Activated CD8-positive, alpha-beta memory T cell treated with anti-CD3 and anti-CD28 coated beads, Interleukin-2, amount 50 U/mL, for 24 hours (primary cell): Measurements from ENCODE around the gene SEPTIN12.
"Not testable (repeated sequence)": the region's sequence is repeated elsewhere in the genome, so short reads cannot be mapped to it uniquely, and the experiment has no call there.

Experiments used
- DNase-seq: peaks from one replicate; pipeline ENCODE4 v3.0.0-alpha.2; 2020; ENCODE audit errors: extremely low read depth

The SEPTIN12 gene

DNA sequence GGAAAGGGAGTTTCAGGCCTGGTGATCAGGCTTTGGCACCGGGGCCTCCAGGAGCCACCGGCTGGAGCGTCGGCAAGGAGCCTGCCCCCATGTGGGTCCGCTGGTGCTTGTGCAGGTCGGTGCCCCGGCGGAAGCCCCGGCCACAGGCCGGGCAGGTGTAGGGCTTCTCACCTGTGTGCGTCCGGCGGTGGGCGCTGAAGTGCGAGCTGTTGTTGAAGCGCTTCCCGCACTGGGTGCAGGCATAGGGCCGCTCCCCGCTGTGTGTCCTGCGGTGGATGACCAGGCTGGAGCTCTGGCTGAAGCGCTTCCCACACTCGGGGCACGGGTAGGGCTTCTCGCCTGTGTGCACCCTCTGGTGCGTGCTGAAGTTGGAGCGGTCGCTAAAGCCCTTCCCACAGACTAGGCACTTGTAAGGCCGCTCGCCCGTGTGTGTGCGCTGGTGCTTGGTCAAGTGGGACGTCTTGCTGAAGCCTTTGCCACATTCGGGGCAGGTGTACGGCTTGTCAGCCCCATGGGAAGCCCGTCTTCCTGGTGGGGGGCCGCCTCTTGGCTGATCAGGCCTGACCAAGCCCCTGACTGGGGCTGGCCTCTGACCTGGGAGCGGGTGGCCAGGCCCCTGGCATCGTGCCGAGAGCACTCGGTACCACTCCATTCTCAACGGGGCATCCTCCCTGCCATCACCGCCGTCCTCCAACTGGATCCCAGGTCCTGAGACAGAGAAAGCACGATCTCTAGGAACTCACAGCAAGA, 35.6 kb downstream of the SEPTIN12 start:
- no peak for DNase-seq

DNA sequence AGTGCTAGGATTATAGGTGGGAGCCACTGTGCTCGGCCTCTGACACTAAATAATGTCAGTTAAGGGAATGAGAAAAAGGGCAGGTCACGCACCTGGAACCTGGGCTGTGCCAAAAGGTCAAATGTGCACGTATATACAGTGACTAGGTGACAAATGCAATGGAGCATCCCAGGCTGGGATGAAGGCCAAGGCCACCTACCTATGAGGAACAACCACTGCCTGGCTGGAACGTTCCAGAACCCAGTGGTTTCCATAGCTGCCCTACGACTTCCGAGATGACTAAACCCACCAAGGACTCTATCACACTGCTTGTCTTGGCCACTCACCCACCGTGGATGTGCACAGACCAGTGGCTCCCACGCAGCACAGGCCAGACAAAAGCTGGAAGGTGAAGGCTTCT, 37.2 kb downstream of the SEPTIN12 start:
- DNase-seq = no peak

DNA sequence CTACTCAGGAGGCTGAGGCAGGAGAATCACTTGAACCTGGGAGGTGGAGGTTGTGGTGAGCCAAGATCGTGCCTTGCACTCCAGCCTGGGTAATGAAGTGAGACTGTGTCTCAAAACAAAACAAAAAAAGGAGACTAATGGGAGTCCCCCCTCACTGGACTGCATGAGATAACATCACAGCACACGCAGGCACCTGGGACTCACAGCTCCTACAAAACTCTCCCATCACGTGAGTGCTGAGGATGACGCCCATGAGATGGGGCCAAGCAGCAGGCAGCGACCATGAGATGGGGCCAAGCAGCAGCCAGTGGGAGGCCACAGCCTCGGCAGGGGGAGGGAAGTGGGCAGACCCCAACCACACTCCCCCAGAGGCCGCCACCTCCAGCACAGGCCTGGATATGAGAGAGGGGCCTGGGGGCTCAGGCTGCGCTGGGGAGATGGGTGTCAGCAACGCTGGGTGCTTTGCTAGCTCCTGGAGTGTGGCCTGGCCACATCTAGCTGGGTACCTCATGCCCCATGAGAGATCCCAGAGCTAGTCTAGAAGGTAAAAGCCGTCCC, 38.4 kb downstream of the SEPTIN12 start:
- DNase-seq = no peak

DNA sequence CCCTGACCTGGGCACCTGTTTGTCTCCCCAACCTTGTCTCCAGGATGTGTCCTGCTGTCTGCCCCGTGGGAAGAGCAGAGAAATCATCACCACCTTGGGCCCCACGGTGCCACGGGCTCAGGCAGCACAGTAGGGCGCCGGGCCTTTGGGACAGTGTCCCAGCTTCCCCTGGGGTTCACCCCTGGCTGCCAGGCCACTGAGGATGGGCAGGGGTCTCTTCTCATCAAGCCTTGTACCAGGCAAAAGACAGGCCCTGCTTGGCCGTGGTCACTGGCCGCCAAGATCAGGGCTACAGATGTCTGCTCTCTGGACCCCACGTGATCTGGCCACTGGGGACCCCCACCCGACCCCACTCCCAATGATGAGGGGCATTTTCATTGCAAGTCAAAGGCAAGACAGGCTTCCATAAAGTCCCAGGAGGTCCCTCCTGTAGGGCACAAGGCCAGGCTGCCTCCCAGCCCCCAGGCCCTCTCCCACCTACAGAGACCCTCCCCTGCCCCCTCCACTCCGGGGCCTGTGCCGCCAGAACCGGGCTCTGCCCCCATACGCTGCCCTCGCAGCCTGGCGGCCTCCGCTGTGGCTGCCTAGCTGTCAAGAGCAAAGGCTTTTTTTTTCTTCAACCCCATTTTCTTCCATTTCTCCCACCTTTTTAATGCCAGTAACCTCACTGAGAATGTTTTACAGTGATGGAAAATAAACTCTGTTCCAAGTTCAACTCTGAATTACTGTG, 39.3 kb downstream of the SEPTIN12 start:
- DNase-seq = no peak

DNA sequence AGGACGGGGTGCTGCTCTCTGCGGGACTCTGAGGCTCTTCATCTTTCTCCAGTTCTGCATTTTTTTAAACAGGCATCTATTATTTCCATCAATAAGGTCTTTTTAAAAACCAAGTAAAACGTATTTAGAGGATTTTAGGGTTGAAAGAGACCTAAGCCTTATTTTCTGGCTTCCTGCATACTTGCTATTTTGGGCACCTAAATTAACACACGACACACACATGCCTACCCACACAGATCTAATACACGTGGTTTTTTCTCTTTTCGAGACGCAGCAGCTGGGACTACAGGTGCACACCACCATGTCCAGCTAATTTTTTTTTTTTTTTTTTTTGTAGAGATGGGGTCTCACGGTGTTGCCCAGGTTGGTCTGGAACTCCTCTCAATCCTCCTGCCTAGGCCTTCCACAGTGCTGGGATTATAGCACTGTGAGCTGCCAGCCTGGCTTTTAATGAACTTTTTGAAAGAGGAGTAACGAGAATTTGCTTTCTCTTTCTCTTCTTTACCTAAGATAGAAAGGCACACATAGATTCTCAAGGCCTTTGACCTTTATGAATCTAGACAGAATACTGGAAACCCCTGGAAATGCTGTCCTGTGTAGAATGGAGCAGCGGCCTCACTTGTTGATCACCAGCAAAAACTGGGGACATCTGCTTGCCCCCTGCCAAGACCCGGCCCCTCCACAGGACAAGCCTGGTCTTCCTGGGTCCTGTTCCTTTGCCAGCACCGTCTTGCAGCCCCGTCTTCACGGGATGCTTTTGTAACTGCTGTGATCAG, 40.1 kb downstream of the SEPTIN12 start:
- DNase-seq = no peak

DNA sequence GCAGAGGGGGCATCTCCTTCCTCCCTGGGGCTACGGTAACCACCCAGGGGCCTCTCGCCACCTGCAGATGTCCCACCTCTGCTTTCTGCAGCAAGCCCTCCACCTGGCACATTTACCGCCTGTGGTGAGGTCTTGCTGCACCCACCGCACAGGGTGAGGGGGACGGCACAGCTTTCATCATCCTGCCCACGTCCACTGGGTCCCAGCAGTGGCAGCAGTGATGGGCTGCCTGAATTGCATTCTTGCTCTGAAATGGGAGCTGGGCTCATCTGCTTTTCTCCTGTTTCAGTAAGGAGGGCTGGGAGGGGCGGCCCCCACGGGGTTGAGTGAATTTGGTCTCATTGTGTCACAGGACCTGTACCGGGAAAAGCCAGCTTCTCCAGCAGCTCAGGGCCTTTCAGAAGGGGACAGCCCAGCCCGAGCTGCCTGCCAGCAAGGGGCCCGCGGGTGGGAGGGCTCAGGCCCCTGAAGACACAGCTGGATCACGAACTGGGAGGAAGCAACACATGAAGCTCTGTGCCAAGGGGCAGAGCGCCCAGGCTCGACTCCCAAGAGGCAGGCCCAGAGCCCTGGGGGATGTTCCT, 41.1 kb downstream of the SEPTIN12 start:
- DNase-seq = no peak

DNA sequence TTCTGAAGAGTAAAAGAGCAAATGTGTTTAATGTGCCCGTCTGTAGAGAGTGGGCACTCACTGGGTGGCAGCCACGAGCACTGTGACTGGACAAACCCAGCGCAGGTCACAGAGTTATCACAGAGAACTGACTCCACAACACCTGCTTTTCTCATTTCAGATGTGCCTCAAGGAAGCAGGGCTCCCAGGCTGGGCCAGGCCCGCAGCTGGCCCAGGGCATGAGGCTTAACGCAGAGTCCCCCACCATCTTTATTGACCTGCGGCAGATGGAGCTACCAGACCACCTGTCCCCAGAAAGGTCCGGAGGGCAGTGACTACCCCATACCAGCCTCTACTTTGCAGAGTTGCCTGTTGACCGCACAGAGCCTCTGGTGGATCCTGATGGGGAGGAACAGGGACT, 41.9 kb downstream of the SEPTIN12 start:
- no peak for DNase-seq

DNA sequence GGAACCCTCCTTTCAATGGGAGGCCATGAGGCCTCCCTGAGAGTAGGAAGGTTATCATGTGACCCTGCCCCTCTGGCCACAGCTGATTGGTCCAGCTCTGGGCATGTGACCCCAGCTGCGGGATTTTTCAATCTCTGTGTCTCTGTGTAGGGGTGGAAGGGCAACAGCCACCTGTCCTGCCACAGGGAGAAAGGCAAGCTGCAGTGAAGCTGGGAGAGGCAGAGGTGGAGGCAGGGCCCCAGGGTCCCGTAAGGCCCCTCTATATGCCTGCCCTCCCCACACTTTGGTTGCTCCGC, 42.9 kb downstream of the SEPTIN12 start:
- DNase-seq = no peak

DNA sequence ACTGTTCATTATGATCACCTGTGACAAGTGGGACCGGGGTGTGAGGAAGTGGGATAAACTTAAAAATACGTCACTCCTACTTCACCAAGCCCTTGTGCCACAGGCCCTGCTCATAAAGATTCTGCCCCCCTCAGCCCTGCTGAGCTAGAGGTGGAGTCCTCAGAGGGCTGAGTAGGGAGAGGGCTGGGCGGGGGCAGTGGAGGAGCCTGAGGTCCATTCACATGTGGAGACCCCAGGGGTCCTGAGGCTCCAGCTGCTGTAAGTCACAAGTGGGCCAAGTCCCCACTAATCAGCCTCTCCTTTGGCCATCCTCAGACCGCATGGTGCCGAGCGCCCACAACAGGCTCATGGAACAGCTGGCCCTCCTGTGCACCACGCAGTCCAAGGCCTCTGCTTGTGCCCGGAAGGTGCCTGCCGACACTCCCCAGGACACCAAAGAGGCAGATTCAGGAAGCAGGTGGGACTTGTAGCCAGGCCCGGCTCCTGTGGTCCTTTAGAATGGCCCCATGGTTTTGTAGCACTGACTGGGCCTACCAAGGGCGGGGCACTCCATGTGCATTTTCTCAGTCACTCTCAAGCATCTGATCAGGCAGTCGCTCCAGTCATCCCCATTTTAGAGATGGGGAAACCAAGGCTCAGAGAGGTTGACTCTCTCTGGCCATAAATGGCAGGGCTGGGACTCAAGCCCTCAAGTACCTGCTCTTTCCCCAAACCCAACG, 43.4 kb downstream of the SEPTIN12 start:
- no peak for DNase-seq

DNA sequence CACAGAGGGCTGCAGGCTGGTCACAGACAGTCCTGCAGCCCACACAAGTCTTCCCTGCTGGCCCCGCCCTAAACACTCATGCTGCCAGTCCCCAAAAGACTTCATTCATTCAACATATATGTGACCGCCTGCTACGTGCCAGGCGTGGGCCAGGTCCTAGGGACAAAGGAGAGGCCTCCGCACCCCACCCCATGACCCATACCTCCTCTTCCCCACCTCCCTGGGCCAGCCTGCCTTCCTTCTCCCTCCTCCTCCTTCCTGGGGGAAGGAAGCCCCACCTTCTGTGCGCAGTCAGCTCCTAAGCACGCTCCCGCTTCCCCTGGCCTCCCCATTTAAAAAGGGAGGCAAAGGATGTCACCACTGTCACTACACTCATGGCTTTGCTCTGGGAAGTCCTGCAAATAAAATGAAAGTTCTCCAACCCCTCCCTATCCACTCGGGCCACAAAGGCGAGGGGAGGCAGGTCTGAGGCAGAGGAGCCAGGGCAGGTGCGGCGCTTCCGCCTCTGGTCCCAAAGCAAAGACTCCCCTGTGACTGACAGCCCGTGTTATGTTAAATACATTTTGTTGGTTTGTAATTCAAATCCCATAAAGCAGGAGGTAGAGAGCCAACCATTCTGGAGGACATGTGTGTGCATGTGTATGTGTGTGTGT, 44.8 kb downstream of the SEPTIN12 start:
- DNase-seq = no peak

DNA sequence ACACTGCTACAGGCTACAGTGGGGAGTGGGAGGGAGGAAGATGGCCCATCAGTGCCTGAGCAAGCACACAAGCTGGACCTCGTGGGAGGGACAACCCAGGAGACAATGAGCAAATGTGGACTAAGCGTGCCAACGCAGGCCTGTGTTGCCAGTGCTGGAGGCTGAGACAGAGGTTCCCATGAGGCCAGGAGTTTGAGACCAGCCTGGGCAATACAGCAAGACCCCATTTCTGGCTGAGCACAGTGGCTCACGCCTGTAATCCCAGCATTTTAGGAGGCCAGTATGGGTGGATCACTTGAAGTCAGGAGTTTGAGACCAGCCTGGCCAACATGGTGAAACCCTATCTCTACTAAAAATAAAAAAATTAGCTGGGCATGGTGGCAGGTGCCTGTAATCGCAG, 49.8 kb downstream of the SEPTIN12 start:
- not testable (repeated sequence) for DNase-seq

DNA sequence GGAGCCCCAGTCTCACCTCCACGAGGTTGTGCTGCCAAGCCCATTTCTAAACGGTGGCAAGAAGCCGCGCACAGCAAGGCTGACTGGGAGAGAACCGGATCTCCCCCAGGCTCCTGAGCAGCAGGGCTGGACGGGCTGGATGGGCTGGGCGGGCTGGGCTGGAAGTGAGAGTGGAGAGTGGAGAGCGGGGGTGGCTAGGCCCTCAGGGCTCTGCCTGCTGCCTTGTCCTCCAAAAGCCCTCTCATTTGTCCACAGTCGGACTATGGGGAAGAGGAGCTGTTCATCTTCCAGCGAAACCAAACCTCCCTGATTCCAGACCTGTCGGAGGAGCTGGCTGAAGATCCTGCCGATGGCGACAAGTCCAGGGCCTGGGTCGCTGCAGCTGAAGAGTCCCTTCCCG, 50.6 kb downstream of the SEPTIN12 start:
- no peak for DNase-seq

DNA sequence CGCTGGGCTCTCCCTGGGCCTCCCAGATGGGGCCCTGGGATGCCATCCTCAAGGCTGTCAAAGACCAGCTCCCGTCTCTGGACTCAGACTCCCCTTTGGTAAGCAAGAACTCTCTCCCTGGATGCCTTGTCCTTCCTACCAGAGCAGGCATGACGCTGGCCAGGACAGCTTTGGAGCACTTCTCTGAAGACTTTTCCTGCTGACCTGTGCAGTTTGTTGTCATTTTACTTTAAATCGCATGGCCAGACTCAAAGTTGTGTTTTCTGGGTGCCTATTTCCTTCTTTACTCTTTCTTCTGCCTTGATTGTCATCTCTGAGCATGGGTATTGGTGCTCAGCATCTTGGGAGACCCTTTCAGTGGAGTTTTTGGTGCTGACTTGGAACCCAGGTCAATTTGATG, 51.6 kb downstream of the SEPTIN12 start:
- no peak for DNase-seq

DNA sequence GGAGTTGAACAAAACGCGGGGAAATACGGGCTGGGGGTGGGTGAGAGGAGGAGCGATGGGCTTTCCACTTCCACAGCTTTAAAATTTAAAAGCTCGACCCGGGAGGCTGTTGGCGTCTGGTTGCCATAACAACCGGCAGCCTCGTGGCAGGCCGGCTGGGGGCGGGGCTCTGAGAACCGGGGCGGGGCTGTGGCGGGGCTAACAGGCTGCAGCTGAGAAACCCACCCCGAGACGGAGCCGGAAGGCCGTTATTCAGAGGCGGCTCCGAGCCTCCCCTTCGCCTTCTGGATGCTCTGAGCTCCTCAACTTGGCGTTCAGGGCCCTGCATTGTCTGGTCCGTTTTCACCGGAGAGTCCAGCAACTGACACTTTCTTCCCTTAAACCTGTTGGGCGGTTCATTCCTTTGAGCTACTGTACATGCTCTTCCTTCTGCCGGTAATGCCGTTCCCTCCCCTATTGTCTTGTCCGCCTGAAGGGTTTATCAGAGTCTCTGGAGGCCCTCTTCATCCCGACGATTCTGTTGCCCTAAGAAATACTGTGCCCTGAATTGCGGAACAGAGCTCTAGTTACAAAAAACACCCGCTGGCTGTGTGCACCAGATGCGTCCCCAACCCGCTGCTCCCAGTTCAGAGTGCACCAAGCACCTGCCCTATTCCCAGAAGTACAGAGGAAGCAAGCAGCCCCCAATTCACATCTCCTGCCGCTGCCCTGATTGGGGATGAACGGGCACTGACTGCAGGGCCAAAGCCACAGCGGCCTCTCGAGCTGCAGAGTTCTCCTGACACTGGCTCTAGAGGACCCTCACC, 53.2 kb downstream of the SEPTIN12 start:
- DNase-seq = peak; percentile 79

DNA sequence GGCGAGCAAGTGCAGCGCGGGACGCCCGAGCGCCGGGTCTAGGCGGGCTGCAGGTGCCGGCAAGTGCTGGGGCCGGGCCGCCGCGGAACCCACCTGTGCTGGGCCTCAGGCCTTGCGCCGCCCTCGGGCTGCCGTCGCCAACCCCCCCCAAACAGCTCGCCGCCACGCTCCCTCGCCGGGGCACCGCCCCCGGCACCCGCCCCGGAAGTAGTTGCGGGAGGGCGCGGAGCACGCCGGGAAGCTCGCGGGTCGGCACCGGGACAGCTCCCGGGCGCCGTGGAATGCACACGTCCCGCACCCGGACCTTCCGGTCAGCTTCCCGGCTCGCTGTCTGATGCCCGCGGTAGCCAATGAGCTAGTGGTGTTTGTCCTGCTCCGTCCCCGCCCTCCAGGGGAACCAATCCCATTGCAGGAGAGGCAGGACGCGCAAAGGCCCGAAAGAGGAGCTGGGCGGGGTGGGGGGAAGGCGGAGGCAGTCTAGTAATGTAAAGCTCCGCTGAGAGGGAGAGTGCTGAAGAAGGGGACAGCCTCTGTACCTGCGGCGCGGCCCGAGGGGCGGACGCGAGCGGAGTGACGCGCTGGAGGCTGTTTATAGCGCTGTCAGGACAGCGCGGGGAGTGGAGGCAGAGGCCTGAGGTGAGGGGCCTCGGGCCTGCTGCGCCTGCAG, 53.9 kb downstream of the SEPTIN12 start, which contains the start of the genes ANKS3 and DNAAF8:
Gene ANKS3 (minus strand): TSS at position 209 of the 667 bp plus-strand sequence. CDS start 4,122 bp downstream, outside the sequence.
Gene DNAAF8 (plus strand): TSS at position 475 of the 667 bp plus-strand sequence. CDS start 1,978 bp downstream, outside the sequence.
- peak; percentile 55 for DNase-seq

DNA sequence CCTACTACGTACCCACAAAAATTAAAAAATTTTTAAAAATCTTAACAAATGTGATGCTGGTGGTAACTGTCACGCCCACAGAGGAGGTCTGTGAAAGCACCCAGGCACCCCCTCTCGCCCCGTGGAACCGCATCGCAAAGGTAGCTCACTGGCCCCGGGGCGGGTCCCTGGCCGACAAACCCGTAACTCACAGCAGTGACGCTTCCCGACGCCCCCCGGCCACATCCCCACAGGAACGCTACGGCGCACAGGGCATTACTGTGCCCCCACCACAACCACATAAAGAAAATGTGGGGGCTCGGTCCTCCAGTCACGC, 54.4 kb downstream of the SEPTIN12 start:
- DNase-seq = no peak

DNA sequence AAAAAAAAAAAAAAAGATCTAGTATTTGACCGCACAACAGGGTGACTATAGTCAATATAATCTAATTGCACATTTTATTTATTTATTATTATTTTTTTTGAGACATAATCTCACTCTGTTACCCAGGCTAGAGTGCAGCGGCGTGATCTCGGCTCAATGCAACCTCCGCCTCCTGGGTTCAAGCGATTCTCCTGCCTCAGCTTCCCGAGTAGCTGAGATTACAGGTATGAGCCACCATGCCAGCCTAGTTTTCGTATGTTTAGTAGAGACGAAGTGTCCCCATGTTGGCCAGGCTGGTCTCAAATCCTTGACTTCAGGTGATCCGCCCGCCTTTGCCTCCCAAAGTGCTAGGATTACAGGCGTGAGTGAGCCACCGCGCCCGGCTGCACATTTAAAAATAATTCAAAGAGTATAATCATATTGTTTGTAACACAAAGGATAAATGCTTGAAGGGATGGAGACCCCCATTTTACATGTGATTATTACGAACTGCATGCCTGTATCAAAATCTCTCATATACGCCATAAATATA, 54.9 kb downstream of the SEPTIN12 start:
- DNase-seq = no peak

DNA sequence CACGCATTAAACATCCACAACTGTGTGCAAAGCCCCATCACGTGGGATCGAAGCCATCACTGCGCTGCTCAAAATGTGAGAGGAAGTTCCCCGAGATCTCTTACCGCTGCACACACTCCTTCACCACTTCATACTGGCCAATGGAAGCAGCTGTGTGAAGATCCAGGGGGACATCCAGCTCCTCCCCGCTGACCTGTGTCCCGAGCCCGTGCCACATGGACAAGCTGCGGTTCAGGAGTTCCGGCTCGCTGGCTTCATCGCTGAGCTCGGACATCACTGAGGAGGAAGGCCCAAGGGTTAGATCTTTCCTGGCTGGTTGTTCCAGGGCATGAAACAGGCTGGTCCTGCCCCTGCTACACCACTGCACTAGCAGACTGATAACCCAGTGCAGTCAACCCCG, 58.3 kb downstream of the SEPTIN12 start:
- no peak for DNase-seq

DNA sequence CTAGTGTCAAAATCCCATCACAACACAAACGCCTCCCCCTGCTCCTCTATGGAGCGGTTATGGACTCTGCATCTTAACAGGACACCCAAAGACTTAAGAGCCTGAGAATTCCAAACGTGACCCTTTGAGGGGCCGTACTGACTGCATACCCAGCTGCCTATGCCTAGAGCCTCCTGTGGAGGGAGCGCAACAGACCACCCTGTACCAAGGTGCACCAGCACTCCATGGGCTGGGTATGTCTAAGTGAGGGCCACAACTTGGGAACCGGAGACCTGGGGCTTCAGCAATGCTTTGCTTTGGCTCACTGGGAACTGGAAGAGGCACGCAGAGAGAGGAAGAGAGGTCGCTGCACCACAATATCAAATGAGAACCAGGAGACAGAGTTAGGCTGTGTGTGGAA, 59.5 kb downstream of the SEPTIN12 start:
- DNase-seq = no peak
